Left cardiac atrium (tissue), 4 donors: Measurements from ENCODE around the gene GBA3. TPM values are rescaled to one million over a fixed set of nuclear protein-coding genes. Genes with fewer than 3 reads are reported as not detected.

Experiments
- ATAC-seq, 2 donors: fragments of 200-7000 bp; cut with Tn5 transposase; one replicate each; pipeline ENCODE4 v1.9.1; 2020; ENCODE audit warnings: mild to moderate bottlenecking in 2 of 2, moderate library complexity in 2 of 2
- DNase-seq: peaks from one replicate; pipeline ENCODE4 v3.0.0-alpha.2; 2020
- intact Hi-C, 2 donors: fragments of 100-400 bp; cut with DNase I; formaldehyde crosslinking; loops; one replicate each; pipeline versions ENCODE4 v1.14.1 to v1.15.1; 2022 to 2023
- total RNA-seq, 2 donors: library from RNA; stranded (reverse); fragmentation: NEBNext Ultra II Directional; extraction: Animal tissue kit (Norgen Biotek cat#: 25700); gene quantifications; one replicate each; pipeline ENCODE4 v1.2.1, GENCODE V29; 2021
- donor health status: DM: no; HTN: yes; CAD: no.
- donor health status: DM: no; HTN: yes; CAD: no; lungs with severe emphysema.
- donor health status: DM: yes; HTN: yes; CAD: no.
- donor health status: Dilated cardiomyopathy.

The GBA3 gene
- total RNA-seq, 2 donors from 2014 or later, result not detected

GRCh38 chr4:22762548-22762947 is 69.8 kb downstream of the GBA3 start:
- intact Hi-C loops, result no loop called here
- no peak for DNase-seq
- no peak for ATAC-seq

DNA sequence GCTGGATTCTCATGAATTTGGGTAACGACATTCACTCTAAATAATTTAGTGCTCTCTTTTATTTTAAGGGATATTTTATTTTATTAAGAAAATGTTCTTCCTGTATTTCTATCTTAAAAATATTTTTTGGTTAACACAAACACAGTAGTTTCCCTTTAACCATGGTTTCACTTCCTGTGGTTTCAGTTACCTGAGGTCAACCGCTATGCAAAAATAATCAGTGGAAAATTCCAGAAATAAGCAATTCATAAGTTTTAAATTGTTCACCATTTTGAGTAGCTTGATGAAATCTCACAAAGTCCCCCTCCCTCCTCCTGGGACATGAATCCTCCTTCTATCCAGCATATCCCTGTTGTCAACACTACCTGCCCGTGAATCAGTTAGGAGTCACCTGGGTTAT is 71.4 kb downstream of the GBA3 start:
- DNase-seq (no peak), ATAC-seq (no peak)
- intact Hi-C loops, result no loop called here

GRCh38 chr4:22766068-22766467 is 73.3 kb downstream of the GBA3 start:
- ATAC-seq (no peak), DNase-seq (no peak)
- intact Hi-C loops, result no loop called here

DNA sequence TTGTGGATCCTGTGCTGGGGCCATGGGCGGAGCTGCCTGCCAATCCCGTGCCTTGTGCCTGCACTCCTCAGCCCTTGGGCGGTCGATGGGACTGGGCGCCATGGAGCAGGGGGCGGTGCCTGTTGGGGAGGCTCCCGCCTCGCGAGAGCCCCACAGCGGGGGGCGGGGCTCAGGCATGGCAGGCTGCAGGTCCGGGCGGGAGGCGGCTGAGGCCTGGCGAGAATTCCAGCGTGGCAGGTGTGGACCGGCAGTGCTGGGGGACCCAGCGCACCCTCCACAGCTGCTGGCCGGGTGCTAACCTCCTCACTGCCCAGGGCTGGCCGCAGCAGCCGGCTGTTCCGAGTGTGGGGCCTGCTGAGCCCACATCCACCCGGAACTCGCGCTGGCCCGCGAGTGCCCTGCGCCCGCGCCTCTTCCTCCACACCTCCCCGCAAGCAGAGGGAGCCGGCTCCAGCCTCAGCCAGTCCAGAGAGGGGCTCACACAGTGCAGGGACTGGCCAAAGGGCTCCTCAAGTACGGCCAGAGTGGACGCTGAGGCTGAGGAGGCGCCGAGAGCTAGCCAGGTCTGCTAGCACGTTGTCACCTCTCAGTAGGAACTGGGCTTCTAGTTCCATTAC is 85.9 kb downstream of the GBA3 start:
- intact Hi-C loops, result no loop called here
- ATAC-seq (no peak), DNase-seq (no peak)

- DNase-seq, result no peak
- intact Hi-C loops, result no loop called here
- no peak for ATAC-seq
Measured at GRCh38 chr4:22780317-22780716, 87.6 kb downstream of the GBA3 start.

DNA sequence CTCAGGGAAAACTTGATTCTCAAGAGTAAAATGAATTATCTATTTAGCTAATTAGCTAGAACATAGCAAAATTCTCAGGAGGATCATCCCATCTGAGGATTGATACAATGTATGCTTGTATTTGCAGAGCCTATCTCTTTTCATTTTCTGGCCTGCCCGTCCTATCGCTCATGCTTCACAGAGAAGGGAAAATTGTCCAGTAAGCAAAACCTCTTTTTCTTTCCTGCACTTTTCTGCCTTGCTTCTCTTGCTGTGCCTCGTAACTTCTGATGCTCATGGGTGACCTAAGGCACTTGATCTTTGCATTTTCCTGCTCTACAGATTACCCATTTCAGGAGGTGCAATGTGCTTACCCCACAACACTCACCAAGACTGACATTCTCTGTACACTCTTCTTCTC is 88.1 kb downstream of the GBA3 start:
- DNase-seq (no peak), ATAC-seq (no peak)
- intact Hi-C loops, result no loop called here

GRCh38 chr4:22787753-22788375 is 95.1 kb downstream of the GBA3 start:
- no peak for ATAC-seq
- no peak for DNase-seq
- intact Hi-C loops, result no loop called here

- ATAC-seq, result no peak
- DNase-seq, result no peak
- intact Hi-C loops, result no loop called here
Measured at GRCh38 chr4:22790631-22791030, 97.9 kb downstream of the GBA3 start.

DNA sequence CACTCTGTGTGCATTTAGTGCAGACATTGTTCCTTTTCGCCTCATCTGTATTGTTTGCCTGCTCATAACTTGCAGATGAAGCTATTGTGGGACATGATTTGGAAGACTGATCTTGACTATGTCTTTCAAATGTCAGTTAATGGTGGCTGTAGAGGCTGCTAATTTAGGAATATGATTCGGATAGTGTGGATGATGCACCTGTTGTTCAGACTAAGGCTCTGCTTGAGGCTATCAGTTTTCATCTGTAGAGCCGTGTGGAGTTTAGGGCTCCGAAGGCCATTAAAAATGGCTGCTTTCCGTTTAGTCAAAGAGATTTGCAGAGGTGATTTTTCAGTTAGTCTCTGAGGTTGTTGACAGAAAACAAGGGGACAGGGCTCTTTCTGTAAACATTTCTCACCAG is 102.0 kb downstream of the GBA3 start:
- DNase-seq (no peak), ATAC-seq (no peak)
- intact Hi-C loops, result no loop called here

DNA sequence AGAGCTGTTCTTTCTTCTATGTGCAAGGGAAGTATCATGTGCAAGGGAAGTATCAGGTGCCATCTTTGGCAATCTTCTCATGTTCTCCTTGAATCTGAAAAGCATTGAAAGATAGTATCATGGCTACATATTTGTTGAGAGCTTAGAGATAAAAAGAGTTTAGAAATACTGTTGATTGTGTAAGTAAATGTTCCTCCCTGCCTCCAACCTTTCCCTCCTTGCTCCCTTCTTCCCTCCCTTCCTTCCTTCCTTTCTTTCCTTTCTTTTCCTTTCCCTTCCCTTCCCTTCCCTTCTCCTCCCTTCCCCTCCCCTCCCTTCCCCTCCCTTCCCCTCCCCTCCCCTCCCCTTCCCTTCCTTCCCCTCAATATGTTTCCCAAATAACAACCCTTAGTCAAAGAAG is 108.7 kb downstream of the GBA3 start:
- intact Hi-C loops, result no loop called here
- DNase-seq, result no peak
- no peak for ATAC-seq

DNA sequence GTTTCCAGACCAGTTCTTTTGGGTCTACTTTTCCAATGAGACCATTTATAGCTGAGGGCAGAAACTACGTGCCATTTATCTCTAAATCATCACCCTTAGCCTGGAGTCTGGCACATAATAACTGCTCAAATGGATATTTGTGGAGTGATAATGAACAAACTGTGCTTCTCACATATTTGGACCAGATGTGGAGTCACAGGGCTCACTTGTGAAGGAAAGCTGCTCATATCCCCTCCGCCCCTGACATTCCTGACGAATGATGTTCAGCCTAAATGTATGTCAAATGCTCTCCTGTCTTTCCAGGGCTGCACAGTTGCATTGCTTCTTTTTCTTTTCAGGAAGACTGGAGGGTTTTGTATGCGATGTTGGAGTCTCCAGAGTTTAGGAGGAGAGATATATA is 110.1 kb downstream of the GBA3 start:
- intact Hi-C loops, result no loop called here
- ATAC-seq (no peak), DNase-seq (no peak)

- intact Hi-C loops, result no loop called here
- DNase-seq (no peak), ATAC-seq (no peak)
Measured at GRCh38 chr4:22803512-22803911, 110.8 kb downstream of the GBA3 start.

DNA sequence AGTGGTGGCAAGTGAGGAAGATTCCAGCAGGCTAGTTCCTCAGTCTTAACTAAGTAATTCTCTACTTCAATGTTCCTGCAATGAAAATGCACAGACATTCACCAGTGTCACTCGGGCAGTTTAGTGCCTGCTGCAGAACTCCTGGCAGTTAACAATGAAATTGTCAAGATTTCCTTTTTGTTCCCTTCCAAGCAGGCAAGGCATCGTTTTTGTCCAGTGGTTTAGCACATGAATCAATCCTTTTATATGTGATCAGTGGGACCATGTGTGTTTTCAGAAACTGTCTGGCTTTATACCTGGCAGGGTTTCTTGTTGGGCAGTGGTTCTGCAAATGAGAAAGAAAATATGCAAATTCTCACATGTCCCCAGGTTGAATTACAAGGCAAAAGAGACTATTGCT is 122.2 kb downstream of the GBA3 start:
- DNase-seq, result no peak
- intact Hi-C loops, result no loop called here
- no peak for ATAC-seq

DNA sequence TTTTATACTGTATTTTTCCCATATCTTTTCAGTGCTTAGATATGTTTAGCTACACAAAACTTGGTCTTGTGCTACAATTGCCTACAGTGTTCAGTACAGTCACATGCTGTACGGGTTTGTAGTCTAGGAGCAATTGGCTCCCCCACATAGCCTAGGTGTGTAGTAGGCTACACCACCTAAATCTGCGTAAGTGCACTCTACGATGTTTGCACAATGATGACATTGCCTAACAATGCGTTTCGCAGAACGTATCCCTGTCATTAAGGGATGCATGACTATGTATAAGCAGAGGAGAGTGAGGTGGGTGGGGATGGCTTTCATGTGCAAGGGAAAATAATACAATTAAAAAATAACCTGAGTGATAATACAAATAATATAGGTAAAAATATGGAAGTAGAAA is 131.4 kb downstream of the GBA3 start:
- no peak for ATAC-seq
- intact Hi-C loops, result no loop called here
- no peak for DNase-seq

DNA sequence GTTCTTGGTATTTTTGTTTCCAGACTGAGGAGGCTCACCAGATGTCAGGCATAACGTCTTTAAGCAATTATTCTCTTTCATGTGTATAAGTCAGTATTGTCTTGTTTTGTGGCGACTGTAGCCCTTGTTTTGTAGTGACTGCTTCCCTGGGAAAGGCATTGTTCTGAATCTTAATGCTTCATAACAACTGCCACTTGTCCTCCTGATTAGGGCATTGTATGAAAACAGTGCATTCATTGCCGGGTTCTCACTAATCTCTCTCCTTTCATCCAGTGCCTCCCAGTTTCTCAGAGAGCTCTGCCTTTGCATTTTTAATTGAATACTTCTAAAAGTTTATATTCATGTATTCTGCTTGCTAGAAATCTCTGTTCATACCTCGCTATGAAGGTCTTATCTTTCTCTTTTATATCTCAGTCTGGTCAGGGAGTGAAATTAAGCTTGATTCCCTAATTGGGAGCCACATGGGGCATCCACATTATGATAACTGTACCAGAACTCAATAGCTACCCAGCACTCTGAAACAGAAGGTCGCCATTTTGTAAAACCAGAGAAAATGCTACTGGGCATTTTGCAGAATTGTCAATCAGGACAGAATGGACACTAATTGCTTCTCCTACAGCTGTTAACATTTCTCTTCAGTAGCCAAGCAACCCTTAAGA is 149.8 kb downstream of the GBA3 start:
- no peak for DNase-seq
- intact Hi-C loops, result no loop called here
- no peak for ATAC-seq

DNA sequence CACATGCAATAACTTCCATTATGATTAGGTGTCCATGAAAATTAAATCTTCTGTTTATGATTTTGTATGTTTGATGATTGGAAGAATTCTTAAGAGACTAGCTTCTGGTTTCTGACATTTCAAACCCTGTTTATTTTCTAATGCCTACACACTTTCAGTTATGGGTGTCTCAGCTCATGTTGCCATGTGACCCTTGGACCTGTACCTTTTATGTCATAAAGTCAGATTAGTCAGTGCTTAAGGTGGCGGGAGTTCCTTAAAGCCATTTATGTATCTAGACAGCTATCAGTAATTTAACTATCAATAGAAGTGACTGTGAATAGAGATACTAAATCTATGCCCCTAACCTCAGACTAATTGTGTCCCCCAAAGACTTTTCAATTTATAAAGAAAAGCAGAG is 155.6 kb downstream of the GBA3 start:
- DNase-seq (no peak), ATAC-seq (no peak)
- intact Hi-C loops, result no loop called here

GRCh38 chr4:22850055-22850454 is 157.3 kb downstream of the GBA3 start:
- no peak for DNase-seq
- no peak for ATAC-seq
- intact Hi-C loops, result no loop called here

DNA sequence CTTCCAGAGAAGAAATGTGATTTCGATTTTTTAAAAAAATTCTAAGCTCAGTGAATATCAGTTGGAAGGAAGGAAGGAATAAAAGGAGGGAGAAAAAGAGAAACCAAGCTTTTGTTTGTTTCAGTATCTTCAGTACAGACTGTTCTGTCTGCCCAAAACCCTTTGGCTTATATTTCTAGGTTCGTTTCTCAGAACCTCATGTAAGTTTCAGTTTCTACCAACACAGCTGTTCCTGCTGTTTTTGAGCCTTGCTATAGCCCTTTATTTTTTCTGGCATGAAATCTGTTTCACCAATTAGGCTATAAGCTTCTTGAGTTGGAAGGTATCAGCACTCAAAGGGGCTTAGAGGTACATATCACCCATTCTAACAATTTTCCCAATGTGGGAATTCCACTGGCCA is 157.9 kb downstream of the GBA3 start:
- DNase-seq (no peak), ATAC-seq (no peak)
- intact Hi-C loops, result no loop called here

GRCh38 chr4:22857411-22857810 is 164.7 kb downstream of the GBA3 start:
- no peak for ATAC-seq
- intact Hi-C loops, result no loop called here

GRCh38 chr4:22859318-22859717 is 166.6 kb downstream of the GBA3 start:
- DNase-seq, result no peak
- no peak for ATAC-seq
- intact Hi-C loops, result no loop called here

More at GRCh38 chr4:22857411-22857810, 164.7 kb downstream of the GBA3 start:
- DNase-seq, result no peak
